Measurements from ENCODE around the gene MRPL18.

MRPL18 gene

DNA sequence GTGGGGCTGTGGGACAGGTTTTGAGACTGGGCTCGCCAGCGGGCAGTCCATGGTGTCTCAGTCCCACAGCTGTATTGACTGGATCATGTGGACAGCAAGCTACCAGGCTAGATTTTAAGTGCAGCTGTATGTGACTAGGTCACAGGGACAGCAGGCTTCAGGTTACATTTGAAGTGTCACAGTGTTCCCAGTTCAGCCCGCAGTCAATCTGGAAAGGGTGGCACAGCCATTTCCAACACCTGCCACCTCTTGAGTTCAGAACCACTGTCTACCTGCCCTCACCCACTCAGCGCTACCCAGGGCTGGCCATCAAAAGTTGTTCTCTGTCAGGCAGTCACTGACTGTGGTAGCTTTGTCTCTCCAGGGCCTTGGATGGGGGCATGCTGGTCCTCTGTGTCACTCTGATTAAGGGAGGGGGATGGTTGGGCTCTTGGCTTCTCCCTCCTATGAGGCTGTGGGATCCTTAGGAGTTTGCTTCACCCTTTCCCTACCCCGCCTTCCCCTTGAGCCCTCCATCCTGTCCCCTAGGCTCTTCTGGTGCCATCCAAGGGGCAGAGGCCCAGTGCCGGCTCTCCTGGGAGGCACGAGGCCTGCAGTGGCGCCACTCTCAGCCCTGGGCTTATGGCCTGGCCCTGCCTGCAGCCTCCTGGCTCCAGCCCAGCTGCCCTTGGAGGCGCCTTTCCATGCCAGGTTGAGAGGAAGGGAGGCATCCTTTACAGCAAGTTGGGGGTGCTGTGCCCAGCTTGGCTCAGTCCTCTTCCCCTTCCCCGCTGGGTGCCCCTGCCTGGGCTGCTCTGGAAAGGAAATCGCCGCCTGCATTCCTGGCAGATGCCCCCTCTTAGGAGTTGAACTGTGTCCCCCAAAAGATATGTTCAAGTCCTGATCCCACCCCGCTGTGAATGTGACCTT is 54.7 kb downstream of the MRPL18 start:
- no peak for DNase-seq
